ENCODE measurements around the gene PTPRD.
"Not testable (repeated sequence)": the region's sequence is repeated elsewhere in the genome, so short reads cannot be mapped to it uniquely, and the experiment has no call there.

PTPRD gene

DNA sequence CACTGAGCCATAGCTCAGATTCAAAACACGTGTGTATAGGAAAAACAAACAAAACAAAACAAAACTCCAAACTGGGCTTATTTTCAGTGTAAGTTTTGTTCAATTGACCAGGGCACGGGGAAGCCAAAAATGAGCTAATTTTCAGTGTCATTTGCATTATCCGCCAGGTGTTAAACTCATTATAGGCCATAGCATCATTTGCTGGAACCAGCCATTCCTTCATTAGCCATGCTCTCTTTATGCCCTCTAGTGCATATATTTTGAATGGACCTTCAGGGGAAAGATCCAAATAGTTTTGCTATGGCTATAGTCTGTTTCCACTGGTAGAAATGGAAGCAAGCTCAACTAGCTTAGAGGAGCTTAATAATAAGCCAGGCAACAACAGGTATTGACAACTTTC is 1608.0 kb downstream of the PTPRD start:
- DNase-seq (ENCODE audit: low read depth in 2 of 2) = no peak

DNA sequence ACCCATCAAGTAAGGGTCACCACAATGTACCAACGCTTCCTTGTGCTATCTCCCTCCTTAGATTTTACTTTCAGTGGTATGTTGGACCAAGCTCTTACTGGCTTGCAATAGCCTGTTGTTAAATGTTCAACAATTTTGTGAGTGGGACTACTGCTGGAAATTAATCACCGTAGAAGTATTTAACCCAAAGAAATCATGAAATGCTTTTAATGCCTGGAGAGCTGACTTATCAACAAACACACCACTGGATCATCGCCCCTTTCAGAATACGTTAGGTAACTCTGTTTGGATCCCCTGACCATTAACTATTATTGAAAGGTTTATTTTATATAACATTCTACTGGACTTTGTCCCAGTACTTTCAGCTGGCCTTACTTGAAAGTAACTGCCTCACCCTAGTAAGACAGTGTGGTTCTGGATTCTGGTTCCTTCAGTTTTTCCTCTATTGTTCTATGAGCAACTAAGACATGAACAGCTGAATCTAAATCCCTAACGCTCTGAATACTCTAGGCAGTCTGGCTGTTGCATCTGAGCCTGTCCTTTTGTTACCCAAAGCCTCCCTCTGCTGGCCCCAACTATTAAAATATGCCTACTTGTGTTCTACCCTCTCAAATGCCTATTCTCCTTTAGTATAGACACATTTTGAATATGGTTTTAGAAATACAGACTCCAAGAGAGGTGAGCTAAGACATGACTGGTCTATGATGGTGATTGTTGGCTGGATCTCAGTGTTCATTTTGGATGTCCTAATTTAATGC is 1609.8 kb downstream of the PTPRD start:
- no peak for DNase-seq (ENCODE audit: low read depth in 2 of 2)

DNA sequence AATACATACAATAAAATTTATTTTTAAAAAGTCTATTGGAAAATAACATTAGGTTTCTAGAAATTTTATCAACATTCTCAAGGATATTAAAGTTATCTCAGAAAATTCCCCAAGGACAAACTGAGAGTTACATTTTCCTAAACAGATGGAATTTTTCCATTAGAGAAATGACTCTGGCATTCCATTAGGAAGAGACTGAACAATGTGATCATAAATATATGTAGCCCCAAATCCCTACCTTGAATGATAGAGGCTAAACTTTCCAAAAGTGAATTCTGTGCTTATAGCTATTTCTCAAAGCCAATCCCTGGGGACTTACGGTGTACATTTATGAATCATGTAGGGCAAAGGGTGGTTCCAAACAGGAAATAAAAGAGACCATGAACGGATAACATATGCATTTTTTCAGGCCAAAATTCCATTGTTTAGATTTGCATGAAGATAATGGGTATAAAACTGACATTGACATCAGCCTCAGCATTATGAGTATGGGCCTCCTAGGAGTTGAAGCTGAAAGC is 1632.2 kb downstream of the PTPRD start:
- DNase-seq (ENCODE audit: low read depth in 2 of 2) = no peak

DNA sequence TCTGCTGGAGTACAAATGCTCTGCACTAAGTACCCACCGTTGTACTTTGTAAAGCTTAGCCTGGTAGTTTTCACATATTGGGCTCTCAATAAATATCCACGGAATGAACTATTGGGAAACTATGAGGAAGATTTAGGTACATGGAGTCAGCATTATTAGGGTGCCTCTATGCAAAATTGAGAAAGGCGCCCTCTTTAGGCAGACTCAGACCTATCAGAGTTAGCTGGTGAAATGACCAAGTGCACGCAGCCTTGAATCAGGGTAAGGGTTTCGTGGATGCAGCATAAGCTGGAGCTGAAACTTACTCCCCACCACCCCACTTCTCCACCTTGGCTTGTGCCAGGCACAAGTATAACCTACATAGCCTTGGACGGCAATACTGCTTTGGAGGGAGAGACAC is 1634.5 kb downstream of the PTPRD start:
- DNase-seq (ENCODE audit: low read depth in 2 of 2) = no peak

DNA sequence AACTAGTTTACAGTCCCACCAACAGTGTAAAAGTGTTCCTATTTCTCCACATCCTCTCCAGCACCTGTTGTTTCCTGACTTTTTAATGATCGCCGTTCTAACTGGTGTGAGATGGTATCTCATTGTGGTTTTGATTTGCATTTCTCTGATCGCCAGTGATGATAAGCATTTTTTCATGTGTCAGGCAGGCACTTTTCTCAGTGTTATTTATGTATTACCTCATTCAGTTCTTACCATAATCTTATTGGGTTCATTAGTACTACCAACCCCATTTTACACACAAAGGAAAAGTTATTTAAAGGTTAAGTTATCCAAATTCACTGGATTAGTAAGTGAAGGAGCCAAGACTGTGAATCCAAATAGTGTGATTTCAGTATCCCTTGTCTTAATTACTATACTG is 1644.5 kb downstream of the PTPRD start:
- DNase-seq (ENCODE audit: low read depth in 2 of 2) = not testable (repeated sequence)

DNA sequence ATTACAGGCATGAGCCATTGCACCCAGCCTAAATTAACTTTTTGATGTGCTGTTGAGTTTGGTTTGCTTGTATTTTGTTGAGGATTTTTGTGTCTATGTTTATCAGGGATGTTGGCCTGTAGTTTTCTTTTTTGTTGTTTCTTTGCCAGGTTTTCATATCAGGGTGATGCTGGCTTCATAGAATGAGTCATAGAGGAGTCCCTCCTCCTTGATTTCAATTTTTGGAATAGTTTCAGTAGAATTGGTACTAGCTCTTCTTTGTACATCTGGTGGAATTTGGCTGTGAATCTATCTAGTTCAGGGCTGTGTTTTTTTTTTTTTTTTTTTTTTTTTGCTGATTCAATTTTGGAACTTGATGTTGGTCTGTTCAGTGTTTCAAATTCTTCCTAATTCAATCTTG is 1648.9 kb downstream of the PTPRD start:
- no peak for DNase-seq (ENCODE audit: low read depth in 2 of 2)

DNA sequence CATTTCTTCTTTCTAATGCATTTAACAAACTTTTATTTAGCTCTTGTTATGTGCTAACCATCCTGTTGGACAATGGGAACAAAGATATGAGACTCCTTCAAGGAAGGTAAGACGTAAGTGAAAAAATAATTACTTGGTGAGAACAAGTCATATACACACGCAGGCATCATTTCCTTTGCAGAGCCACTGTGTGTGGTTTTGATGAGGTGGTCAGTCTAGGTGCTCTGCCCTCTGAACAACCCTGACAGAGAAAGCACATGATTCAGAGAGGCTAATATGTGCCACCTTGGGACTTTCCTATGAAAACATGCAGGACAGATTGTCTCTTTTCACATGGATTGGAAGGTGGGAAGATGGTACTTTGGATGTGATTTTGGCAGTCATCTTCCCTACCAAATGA is 1650.7 kb downstream of the PTPRD start:
- DNase-seq (ENCODE audit: low read depth in 2 of 2) = no peak

DNA sequence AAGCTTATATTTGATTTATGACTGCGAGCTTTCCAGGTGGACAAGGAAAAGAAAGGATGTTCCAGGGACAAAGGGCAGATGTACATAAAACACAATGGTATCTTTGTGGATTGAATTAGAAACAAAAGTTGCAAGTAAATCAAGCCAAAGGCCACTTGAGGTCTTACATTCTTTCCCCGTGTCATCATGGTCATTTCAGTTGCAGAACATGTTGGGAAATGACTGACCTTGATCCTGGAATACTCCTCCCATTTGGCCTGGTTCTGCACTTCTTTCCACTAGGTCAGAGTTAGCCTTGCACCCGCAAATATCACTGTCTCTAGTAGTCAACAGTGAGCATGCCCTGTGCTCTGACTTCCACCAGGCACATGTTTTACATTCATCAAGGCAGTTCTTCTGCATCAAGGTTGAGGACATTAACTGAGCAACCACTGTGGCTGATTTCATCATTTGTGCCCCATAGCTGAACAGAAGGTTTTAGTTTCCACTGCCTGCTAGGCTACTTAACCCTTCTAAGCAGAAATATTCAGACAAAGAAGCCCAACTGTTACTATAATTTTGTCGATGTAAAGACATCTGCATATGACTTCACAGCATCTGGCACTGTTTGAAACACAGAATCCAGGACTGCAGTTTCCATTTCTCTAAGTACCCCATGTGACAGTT is 1651.5 kb downstream of the PTPRD start:
- DNase-seq (ENCODE audit: low read depth in 2 of 2) = no peak

DNA sequence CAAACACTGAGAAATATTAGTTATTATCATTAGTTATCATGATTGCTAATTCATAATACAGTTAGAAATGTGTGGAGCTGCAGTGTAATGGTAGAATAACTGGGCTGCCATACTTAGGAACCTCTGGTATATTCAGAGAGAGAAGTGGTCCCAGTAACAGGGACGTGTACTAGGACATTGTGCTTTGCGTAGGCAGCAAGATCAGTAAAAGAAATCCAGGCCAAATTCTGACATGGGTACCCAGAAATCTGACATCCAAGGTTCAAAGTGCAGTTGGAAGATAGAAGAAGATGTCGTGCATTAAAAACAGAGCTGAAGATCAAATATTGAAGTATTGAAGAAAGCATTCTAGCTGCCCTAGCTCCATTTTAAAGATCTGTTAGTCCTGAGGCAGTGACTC is 1652.5 kb downstream of the PTPRD start:
- DNase-seq (ENCODE audit: low read depth in 2 of 2) = no peak

DNA sequence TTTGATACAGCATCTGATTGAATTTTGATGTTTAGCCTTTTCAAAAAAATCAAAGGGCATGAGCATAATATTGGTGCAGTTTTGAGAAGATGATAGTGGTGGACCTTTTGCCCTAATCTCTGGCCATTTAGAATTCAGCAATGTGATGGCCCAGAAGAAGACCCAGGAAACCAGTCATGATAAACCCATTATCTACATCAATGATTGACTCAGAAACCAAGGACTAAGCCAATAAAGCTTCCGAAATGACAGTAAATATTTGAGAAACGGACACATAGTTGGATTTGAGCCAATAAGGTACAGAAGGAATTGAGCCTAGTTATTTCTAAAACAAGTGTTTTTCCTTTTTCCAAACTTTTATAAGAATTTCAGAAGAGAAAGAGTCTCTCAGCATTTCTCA is 1654.4 kb downstream of the PTPRD start:
- DNase-seq (ENCODE audit: low read depth in 2 of 2) = no peak

DNA sequence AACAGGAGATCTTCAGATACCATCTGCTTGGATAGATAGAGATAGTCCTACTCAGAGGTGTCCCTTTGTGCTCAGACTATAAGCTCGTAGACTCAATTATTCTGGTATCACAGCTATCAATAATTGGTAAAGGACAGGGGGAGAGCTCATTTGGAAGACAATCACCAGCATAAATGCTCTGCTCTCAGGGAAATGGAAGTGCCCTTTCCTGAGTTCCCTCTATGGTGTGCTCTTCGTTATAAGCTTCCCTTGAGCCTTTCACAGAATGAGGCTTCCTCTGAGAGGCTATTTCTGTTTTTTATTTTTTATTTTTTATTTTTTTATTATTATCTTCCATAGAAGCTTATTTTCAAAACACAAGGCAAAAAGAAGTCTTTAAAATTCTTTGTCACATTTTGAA is 1657.5 kb downstream of the PTPRD start:
- no peak for DNase-seq (ENCODE audit: low read depth in 2 of 2)

DNA sequence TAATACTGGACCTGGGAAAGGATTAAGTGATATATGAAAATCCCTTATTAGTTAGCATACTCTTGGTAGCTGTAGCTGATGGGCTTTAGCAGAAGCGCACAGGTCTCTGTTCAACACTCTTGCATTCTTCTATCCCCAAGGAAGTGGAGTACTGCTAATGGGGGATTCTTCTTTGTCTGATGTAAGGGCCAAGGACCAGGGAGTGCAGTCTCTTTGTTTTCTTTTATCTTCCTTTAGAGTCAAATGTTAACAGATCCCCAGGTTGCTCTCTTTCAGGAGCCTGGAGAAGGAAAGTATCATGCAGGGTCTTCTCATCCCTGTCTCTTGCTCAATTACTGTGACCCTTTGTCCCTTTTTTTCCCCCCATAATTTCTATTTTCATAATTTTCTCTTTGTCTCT is 1666.3 kb downstream of the PTPRD start:
- DNase-seq (ENCODE audit: low read depth in 2 of 2) = no peak

DNA sequence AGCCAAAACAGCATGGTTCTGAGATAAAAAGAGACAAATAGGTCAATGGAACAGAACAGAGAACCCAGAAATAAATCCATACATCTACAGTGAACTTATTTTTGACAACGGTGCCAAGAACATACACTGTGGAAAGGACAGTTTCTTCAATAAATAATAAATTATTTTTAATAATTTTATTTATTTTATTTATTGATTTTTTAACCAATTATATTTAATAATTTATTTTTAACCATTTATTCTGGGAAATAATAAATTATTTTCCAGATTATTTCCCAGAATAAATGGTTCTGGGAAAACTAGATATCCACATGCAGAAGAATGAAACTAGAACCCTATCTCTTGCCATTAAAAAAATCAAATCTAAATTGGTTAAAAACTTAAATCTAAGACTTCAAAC is 1669.4 kb downstream of the PTPRD start:
- DNase-seq (ENCODE audit: low read depth in 2 of 2) = no peak

DNA sequence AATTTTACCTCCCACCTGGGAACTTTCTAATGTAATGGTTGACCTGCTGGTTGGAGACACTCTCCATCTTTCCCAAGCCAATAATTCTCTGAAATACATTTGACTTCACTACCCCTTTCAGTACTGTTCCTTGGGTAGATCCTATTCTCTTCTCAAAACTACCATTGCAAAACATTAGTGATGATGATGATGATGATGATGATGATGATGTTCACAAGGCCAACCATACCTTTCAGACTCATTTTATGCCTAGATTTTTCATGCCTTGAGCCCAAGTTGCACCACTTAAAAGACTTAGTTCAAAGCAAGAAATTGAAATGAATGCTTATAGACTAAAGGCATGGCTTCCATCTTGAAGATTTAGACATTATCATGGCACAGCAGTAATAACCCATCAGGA is 1672.2 kb downstream of the PTPRD start:
- DNase-seq (ENCODE audit: low read depth in 2 of 2) = no peak

DNA sequence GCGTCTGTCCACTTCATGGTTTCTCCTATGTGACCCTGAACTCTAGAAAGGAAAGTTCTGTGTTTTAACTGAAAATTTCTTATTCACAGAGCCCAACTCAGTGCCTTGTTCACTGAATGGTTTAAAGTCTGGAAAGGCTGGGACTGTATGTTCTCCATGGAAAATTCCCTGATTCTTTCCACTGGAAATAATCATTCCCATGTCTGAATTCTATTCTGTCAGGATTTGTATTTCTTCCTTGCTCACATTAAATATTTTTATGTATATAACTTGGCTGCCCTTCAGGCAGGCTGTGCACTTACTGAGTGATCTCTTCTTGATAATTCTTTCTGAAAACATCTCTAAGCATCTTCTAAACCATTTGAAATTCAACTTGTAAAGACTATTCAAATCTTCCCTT is 1686.3 kb downstream of the PTPRD start:
- DNase-seq (ENCODE audit: low read depth in 2 of 2) = no peak

DNA sequence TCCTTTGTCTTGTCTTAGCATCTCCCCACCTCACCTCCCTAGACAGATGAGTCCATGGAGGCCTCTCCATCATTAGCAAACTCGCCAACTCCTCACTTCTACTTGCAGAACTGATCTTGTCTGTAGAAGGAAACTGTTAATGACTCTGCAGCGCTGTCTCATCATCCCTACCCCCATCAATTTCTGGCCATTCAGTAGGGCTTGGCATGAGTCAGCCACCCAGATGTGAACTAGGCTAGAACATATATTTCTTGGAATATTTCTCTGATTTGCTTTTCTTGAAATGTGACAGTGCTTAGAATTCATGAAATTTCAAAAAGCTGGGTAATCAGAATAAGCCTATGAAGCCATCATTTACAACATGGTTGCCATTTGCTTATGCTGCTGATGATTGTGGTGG is 1688.2 kb downstream of the PTPRD start:
- DNase-seq (ENCODE audit: low read depth in 2 of 2) = no peak

DNA sequence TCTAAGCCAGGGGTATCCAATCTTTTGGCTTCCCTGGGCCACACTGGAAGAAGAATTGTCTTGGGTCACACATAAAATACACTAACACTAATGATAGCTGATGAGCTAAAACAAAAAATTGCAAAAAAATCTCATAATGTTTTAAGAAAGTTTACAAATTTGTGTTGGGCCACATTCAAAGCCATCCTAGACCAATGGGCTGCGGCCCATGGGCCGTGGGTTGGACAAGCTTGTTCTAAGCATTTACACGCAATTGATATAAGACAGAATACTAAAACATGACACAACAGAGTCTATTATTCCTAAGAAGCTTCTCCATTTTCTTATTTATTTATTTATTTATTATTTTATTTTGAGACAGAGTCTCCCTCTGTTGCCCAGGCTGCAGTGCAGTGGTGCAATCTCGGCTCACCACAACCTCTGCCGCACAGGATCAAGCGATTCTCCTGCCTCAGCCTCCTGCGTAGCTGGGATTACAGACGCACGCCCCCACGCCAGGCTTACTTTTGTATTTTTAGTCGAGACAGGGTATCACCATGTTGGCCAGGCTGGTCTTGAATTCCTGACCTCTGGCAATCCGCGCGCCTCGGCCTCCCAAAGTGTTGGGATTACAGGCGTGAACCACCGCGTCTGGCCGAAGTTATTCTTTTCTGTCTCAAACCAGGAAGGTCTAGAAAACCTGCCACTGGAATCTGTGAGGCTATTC is 1692.2 kb downstream of the PTPRD start:
- not testable (repeated sequence) for DNase-seq (ENCODE audit: low read depth in 2 of 2)

DNA sequence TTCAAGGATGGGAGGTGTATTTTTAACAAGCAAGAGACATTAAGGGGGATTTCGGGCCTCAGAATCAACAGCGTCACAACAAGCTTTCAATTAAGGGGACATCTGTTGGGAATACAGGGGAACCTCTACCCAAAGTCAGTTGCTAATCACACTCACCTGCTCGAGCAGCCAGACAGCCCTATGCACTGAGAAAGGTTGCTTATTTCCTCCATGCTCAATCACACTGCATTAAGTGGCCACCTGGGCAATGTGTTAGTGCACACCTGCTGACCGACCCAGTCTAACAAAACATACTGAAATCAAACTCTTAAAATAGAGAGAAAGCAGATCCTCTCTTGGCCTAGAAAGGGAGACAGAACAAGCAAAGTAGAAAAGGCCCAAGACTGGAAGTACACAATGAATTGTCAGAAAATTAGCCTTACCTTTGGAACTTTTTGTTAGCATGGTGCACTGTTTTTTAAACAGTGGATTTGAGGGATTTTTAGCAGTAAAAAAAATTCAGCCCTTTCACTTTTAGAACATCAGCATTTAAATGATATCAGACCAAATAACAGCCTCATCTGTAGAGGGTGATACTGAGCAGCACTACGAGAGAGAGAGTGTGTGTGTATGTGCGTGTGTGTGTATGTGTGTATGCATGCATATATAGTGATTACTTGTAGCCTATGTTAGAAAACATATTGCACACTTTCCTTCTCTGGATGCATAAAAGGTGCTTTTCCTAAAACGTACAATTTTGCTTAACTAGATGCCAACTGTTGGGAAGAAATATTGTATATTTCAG is 1694.7 kb downstream of the PTPRD start:
- DNase-seq (ENCODE audit: low read depth in 2 of 2) = no peak

DNA sequence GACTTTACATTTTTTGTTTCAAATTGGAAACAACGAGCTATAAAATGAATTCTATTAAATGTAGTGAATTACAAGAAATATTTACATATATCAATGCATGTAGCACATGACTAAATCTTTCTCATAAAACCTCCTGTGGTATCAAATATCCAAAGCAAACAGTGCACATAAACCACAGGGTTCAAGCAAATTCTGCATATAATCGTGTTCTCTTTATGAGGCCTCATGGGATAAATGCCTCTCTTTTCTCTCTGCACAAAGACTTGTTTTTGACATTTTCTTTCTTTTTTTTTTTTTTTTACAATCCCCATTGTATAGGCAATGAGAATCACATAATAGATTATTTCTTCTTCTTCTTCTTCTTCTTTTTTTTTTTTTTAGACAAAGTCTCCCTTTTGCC is 1696.0 kb downstream of the PTPRD start:
- DNase-seq (ENCODE audit: low read depth in 2 of 2) = no peak

DNA sequence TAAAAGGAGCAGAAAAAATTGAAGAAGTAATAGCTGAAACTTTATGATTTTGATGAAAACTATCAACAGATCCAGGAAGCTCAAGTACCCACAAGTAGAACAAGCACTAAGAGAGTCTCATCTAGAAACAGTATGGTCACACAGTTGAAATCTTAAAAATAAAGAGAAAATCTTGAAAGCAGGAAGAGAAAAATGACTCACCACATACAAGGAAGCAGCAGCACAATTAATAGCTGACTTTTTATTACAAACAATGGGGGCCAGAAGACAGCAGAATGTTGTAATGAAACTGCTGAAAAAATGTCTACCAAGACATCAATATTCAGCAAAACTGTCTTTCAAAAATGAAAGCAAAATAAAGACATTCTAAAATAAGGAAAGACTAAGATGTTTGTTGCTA is 1704.9 kb downstream of the PTPRD start:
- no peak for DNase-seq (ENCODE audit: low read depth in 2 of 2)

DNA sequence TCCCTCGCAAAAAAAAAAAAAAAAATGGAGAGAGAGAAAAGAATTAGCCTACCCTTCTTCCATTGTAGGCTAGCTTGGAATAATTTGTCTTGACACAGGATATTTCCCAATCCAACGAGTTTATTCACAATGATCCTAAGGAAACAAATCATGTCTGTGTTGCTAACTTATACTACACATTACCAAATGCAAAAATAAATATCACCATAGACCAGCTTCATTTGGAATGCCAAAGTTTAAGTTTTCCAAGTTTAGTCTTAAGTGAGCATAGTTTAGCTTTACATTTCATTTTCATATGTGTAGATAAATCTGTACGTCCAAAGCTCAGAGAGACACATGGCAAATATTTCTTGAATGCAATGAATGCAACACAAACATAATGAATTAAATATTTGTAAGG is 1707.1 kb downstream of the PTPRD start:
- DNase-seq (ENCODE audit: low read depth in 2 of 2) = no peak
